Measurements from ENCODE around the gene SYT8.
"Not testable (repeated sequence)": the region's sequence is repeated elsewhere in the genome, so short reads cannot be mapped to it uniquely, and the experiment has no call there.

The SYT8 gene

DNA sequence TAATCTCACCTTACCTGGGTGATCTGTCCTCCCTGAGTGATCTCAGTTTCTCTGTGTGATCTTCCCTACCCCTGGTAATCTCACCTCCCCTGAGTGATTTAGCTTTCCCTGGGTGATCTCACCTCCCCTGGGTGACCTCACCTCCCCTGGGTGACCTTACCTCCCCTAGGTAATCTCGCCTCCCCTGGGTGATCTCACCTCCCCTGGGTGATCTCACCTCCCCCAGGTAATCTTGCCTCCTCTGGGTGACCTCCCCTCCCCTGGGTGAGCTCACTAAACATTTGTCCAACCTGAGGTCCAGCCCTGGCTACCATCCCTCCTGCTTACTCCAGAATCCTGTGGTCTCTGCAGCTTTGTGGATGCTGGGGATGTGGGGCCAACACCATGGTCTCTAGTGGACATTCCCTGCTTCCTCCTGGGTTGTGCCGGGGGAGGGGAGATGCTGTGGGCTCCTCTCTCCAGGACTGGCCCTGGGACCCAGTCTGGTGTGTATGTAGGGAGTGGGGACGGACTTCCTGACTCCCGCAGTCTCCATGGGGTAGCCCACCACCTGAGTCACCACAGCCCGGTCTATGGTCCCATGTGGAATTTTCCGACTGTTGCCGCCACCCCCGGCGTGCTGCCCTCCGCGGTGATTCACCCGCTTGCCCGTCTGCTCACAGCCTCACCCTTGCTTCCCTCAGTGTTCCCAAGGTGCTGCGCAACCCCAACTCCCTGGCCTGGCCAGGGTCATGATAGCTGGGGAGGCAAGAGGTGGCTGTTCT is 28.0 kb downstream of the SYT8 start:
- no peak for FAIRE-seq

DNA sequence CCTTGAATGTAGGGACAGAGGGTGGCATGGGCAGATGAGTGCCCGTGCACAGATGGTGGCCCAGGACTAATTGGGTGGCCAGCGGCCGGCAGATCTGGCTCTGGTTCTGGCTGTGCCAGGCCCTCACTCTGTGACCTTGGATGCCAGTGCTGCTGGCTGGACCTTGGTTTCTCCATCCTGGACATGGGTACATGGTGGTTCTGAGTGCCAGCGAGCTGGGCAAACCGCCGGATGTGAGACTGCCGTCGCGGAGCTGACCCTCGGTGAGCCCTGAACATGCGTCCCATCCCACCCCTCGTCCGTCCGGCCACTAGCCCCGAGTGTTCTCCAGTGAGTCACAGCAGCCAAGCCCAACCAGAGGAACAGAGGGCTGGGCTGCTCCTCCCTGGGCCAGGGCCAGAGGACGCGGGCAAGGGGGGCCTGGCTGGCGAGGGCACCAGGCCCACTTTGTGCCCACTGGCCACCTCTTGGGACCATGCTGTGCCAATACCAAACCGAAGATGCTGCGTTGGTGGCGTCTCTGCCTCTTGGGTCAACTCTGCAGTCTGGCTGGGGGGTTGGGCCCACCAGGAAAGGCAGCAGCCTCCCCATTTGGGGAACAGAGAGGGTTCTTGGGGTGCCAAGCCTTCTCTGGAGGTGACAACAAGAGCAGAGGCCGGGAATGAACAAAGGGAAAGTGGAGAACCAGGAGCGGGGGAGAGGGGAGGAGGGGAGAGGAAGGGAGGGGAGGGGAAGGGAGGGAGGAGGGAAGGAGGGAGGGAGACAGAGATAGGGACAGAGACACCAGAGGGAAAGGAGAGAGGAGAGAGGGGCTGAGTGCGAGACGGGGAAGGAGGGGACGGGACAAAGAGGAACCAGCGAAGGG is 28.8 kb downstream of the SYT8 start:
- no peak for FAIRE-seq

DNA sequence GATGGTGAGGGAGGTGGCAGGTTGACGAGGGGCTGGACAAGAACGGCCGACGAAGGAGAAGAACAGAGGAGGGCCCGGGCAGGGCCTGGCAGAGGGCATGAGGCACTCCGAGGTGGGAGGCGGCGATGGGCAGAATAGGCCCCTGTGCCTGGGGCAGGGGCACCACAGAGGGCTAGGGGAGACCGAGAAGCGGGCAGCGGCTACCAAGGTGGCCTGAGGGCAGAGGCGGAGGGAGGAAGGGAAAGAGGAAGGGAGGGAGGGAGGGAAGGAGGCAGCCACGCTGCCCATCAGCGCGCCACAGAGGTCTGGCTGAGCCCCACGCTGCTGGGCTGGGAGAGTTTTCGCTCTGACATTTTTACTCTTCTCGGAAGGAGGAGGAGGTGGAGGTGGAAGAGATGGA is 29.4 kb downstream of the SYT8 start:
- no peak for FAIRE-seq

DNA sequence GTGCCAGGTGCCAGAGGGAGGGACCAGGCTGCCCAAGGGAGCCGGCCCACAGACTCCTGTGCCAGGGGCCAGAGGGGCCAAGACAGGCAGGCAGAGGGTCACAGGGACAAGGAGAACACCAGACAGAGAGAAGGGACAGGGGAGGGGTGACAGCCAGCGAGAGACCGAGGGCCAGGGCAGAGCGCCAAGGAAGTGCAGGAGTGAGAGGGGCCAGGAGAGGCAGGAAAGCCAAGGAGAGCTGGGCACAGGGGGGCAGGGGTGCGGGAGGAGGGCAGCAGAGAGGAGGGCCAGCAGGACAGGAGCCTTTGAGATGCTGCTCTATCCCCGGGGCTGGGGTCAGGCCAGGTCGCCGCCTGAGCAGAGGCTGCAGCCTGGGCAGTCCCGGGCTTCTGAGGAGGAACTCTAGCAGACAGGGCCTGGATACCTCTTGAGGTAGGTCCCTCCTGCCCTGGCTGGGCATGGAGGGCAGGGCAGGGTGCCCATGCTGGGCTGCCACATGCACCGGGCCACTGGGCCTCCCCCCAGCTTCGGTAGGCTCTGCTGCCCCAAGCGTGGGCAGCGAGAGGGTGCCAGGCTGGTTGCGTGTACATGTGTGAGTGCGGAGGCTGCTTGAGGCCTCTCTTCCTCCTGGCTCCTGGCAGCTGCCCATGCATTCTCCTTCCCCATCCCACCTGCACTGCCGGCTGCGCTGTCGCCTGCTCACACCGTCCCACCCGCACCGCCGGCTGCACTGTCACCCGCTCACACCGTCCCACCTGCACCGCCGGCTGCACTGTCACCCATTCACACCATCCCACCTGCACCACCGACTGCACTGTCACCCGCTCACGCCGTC is 30.3 kb downstream of the SYT8 start:
- no peak for FAIRE-seq

DNA sequence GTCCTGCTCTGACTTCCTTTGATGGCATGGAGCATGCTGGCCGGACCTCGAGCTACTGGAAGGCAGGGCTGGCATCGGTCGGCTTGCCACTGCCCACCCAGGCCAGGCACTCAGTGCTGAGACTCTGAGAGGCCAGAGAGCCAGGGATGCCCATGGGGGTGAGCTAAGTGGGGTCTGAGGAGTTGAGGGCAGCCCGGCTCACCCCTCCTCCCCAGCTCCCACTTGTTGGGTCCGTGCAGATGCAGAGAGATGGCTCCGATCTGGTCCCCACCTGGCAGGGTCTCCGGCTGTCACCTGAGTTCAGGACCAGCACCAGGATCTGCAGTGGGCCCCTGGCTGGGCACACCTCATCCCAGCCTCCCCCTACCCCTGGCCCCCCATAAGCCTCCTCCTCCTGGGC is 31.4 kb downstream of the SYT8 start:
- no peak for FAIRE-seq

DNA sequence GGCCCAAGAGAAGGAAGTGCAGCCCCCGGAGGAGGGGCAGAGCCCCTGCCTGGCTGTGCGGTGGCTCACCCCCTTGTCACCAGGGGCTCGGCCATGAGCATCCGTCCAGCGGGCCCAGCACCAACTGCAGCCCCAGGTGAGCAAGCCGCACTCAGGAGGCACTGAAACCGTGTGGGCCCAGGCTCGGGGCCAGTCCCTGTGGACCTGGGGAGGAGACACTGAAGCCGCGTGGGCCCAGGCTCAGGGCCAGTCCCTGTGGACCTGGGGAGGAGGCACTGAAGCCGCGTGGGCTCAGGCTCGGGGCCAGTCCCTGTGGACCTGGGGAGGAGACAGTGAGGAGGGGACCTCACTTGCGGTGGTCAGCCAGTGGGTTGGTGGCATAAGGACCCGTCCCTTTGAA is 32.0 kb downstream of the SYT8 start:
- no peak for FAIRE-seq

DNA sequence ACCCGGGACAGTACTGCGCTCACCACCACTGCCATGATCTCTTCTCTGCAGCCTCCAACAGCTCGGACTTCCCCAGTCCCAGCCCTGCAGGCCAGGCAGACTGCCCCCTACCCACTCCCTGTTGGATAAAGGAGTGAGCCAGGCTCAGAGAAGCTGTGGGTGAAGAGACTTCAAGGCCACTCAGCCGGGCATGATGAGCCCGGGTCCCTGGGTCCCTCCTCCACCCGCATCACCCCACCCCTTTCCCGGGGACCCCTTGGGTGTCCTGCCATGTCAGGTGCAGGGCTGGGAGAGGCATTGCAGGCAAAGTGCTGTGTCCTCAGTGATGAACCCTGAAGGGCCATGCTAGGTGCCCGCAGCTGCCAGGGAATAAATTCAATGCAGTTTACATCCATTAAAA is 32.6 kb downstream of the SYT8 start:
- FAIRE-seq: no peak

DNA sequence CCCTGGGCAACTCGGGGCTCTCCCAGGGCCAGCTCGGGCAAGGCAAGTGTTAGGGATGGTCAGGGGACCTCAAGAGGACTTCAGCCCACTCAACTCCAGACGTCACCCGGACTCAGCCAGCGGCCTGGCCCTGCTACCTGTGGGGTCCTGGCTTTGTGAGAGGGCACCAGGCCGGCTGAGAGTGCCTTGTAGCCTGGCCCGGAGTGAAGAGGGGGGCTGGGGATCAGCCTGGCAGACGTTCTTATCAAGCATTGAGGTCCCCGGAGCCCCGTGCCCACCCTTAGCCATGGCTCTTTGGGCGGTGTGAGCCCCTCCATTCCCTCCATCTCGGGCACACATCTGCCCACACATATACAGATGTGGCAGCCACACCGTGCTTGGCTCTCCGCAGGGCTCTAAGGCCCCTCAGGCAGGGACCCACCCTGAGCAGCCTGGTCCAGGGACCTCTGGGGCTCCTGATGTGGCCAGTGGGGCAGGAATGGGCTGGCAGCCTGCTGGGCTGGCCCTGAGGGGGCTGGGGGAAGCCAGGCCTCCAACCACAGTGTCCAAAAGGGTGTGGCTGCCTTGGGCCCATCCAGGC is 33.4 kb downstream of the SYT8 start:
- no peak for FAIRE-seq

DNA sequence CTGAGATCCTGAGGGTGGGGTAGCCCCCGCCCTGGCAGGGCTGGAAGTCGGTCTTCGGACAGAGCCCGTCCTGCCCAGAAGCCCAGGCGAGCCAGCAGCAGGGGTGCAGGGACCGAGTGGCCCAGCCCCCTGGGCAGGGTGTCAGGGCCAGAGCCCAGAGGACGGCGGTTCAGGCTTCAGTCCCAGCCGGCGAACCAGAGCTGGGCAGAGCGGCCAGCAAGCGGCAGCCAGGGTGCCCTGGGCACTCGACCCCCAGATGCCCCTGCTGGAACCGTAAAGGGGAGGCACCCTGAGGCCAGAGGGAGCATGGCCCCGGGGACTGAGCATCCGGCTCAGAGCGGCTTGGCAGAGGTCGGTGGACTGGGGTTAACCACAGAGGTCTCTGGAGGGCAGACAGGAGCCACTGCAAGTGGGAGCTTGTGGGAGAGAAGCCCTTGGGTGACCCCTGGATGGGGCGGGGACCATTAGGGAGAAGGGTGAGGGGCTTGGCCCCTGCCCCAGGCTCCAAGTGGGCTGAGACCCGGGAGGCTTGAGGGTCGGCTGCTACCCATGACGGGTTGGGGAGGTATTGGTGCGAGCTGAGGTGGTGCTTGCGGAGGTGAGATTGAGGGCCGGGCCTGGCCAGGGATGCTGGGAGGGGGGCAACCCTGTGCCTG is 34.0 kb downstream of the SYT8 start:
- no peak for FAIRE-seq

DNA sequence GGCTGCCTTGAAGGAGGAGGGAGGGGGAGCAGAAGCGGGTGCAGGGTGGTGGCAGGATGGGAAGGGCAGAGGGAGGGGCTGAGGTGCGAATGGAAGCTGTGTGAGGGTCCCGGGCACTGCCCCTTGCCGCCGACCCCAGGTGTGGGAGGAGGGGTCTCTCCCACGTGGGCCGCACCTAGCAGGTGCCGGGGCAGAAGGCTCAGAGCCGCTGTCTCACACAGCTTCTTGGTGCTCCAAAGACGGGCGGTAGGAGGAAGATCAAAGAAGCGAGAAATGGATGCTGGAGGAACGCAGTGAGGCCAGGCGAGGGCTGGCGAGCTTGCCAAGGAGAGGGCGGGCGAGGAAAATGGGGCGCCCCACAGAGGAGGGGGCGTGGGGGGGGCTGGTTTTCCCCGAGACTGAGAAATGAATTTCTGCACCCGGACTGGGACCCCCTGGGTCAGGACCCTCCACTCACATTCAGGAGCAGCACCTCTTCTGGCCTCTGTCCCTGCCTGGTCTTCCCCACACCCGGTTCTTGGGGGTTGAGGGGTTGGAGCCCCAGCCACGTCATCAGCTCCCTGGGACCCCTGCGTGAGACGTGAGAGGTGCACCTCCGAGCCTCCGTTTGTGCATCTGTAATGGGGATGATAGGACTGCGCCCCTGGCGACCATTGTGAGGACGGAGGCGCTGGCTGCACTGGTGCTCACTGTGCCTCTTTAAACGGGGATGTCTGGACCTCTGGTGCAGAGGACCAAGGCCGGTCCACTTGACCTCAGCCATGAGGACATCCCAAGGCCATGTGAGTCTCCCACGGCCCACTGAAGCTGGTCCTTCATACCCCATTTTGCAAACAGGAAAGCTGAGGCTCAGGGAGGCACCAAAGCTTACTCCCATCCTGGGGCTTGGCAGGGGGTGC is 34.9 kb downstream of the SYT8 start:
- FAIRE-seq: no peak

DNA sequence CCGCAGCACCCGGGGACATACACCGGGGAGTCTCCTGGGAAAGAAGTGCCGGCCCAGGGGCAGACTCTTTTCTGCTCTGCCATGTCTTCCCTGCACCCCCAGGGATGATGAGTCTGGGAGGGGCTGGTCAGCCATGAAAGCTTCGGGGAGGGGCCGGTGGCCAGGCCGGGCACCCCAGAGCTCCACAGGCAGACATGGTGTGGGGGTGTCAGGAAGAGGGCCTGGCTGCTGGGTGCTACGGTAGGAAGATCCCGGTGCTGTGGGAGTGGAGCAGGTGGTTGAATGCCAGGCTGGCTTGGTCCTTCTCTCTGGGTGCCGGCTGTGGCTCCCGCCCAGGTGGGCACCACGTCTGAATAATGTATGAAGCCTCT is 35.5 kb downstream of the SYT8 start:
- no peak for FAIRE-seq

DNA sequence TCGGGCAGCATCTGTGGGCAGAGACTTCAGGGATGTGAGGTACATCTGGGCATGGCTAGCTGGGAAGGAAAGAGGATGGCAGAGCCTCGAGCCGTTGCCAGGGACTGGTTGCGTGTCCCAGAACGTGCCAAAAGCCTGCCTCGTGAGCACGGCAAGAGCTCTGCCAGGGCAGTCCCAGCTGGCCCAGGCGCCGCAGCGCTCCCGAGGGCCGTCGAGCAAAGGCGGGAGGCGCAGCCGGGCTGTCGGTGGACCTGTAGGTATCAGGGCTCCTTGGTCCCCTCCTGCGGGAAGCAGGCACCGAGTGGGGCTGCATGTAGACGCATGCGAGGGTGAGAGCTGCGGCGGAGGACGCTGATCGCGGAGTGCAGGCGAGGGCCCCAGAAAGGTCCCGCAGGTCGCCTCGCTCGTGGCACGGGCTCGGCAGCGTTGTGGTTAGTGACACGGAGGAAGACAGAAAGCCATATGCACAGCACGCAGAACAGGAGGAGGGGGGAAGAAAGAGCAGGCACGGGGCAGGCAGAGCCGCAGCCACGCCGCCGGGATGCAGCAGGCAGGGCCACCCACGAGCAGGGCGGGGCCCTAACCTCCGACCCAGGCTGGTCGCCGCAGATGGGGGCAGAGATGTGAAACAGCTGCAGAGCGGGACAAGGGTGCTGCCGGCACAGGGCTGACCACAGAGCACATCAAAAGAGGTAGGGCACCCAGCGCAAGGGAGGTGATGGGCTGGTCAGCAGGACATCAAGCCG is 36.1 kb downstream of the SYT8 start:
- no peak for FAIRE-seq

DNA sequence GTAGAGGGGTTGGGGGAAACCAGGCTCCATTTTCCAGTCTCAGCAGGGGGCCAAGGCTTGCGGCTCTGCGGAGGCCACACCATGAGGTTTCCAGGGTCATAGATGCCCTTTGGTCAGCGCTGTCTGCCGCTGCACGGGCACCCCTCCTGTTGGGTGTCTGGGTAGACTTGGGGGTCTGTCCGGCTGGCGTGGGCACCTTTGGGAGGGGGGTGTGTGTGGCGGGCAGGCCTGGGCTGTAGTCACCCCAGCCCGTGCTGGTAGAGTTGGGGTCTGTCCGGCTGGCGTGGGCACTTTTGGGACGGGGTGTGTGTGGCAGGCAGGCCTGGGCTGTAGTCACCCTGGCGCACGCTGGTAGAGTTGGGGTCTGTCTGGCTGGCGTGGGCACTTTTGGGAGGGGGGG is 36.7 kb downstream of the SYT8 start:
- FAIRE-seq: no peak

DNA sequence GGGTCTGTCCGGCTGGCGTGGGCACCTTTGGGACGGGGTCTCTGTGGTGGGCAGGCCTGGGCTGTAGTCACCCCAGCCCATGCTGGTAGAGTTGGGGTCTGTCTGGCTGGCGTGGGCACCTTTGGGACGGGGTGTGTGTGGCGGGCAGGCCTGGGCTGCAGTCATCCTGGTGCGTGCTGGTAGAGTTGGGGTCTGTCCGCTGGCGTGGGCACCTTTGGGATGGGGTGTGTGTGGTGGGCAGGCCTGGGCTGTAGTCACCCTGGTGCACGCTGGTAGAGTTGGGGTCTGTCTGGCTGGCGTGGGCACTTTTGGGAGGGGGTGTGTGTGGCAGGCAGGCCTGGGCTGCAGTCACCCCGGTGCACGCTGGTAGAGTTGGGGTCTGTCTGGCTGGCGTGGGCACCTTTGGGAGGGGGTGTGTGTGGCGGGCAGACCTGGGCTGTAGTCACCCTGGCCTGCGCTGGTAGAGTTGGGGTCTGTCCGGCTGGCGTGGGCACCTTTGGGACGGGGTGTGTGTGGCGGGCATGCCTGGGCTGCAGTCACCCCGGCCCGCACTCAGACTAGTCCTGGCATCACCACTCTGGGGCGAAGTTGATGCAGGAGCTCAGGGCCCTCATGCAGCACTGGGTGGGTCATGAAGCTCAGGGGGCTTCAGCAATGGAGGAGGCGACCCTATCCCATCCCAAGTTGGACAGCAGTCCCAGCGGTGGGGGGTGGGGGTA is 37.6 kb downstream of the SYT8 start:
- FAIRE-seq: no peak

DNA sequence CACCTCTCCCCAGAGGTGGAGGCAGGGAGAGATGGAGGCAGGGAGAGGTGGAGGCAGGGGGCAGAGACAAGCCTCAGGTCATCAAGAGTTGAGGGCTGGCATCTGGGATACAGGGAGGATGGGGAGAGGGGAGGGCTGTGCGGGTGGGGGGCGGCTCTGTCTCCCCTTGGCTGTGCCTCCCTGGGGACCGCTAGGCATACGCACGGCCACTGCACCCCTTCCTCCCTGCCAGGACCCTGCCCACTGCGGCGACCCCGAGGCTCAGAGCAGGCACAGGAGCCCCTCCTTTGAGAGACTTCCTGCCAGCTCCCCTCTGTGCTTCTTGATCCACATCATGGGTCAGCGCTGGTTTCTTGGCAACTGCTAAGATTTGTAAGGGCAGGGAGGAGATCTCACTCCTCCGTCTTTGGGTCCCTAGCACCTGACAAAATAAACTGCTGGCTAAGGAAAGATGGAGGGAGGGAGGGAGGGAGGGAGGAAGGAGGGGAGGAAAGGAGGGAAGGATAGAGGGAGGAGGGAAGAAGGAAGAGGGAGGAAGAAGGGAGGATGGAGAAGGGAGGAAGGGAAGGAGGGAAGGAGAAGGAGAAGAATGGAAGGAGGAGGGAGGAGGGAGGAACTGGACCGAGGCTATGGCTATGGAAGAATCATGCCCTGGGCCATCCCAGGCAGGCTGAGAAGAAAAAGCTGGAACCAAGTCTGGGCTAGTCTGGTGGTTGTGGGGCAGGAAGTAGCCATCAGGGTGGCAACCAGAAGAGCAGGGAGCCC is 38.4 kb downstream of the SYT8 start:
- FAIRE-seq: no peak

DNA sequence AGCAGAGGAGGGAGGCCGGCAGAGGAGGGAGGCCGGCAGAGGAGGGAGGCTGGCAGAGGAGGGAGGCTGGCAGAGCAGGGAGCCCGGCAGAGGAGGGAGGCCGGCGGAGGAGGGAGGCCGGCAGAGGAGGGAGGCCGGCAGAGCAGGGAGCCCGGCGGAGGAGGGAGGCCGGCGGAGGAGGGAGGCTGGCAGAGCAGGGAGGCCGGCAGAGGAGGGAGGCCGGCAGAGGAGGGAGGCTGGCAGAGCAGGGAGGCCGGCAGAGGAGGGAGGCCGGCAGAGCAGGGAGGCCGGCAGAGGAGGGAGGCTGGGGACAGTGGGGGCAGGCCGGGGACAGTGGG is 39.0 kb downstream of the SYT8 start:
- FAIRE-seq: not testable (repeated sequence)

DNA sequence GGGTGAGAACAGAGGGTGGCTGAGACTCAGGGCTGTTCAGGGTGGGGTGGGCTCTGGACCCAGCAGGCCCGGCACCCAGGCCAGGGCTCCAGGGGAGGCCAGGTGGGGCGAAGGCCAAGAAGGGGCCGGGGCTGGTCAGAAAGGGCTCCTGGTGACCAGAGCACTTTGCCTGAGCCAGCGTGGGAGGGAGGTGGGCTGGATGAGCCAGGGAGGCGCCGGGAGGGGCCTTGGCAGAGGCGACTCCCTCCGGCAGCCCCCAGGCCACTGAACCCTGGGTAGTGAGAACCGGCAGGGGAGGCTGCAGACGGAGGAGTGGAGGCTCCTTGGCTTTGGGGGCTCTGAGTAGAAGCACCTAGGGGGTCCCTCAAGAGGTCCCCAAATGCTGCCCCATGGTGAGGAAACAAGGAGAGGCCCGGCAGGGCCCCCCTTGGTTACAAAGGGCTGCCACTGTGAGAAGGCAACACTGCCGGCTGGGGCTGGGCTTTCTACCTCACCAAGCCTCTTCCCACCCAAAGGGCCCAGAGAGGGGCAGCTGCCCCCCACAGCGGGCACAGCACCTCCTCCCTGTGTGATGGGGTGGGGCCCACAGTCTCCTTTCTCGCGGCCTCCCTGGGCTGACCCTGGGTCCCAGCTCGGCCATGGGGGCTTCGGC is 39.8 kb downstream of the SYT8 start:
- FAIRE-seq: not testable (repeated sequence)

DNA sequence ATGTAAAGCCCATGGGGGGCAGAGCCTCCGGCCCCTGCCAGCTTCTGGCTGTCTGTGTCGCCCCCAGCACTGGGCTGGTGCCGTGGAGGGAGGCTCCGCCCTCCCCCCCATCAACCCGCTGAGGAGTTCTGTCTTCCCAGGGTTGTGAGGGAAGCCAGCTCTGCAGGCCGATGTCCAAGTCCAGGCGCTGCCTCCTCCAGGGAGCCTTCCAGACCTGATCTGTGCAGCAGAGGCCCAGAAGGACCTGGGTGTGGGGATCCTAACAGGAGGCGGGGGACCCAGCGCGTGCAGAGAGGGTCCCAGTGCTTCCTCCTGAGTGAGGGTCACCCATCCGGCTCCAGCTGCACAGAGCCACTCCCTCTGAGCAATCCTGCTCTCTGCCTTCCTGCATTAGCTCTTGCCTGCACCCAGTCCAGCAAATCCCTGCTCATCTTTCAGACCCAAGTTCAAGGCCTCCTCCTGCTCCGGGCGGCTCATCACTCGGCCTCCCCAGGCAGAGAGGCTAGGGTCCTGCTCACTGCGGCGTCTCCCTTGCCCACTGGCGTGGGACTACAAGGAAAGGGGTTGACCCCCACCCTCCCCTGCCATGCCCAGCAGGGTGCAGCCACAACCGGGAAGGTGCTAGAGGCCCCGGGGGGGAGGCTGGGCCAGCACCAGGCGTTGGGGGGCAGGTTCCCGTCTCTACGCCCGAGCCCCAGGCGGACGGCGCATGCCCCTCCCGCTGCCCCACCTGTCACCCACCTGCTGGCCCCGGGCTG is 40.5 kb downstream of the SYT8 start:
- no peak for FAIRE-seq

Data from islet of Langerhans (tissue), 1 donor.